Measurements from ENCODE around the gene DUSP5.

DUSP5 gene

DNA sequence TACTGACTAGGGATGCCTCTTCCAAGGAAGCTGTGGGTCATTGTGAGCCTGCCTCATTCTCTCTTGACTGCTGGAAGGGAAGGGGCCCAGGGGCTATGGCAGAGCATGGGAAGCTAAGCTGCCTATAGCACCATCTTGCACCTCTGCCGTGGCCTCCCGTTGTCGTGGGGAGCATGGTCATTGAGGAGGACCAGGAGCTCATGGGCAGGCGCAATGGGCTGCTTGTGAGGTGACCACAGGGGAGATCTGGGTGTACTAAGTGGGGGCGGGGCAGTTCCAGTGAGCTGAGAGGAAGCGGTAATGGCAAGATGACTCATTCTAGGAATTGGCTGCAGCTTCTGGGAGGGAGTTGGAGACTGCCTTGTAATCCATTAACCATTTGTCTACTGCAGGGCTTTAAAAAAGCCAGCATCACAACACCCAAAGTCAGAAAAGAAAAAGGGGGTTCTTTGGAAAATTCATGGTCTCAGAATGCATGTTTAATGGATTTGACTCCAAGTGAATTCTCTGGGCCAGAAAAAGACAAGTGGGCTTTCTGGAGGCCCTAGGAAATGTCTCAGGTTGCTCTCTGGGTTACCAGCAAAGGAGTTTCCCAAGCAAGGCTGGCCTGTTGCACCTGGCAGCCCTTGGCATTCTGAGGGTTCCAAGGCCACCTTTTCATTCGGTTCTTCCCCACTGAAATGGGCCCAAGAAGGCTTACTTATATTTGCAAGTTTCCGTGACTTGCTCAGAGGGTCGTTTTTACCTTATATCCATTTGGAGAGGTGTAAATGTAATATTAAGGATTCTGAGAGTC, 3.6 kb downstream of the DUSP5 start:
- DNase-seq, result peak; percentile 44

GRCh38 chr10:110502072-110502845, 4.6 kb downstream of the DUSP5 start:
- DNase-seq, result no peak

GRCh38 chr10:110502851-110503301, 5.2 kb downstream of the DUSP5 start:
- no peak for DNase-seq

DNA sequence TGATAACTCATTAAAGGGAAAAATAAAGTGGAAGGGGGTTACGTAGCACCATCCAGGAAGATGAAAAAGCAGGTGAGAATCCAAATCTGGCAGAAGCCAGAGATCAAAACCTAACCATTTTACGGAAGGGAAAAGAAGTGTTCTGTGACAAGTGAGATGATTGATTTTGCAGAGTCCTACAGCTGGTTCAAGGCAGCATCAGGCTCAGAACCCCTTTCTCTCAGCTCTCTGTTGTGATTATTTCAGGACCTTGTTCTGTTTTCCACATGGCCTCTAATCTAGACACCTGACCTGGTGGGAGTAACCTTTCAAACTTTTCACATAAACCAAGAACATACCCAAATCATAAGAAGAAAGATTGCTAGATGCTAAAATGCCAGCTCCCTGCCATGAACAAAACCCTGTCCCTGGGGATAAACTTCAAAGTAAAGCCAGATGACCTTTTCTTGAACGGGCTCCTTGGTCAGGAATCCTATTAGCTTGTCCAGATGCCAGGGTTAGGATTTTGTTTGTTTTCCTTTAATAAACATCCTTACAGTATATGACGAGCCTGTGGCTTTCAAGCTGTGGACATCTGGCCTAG, 5.9 kb downstream of the DUSP5 start:
- no peak for DNase-seq

DNA sequence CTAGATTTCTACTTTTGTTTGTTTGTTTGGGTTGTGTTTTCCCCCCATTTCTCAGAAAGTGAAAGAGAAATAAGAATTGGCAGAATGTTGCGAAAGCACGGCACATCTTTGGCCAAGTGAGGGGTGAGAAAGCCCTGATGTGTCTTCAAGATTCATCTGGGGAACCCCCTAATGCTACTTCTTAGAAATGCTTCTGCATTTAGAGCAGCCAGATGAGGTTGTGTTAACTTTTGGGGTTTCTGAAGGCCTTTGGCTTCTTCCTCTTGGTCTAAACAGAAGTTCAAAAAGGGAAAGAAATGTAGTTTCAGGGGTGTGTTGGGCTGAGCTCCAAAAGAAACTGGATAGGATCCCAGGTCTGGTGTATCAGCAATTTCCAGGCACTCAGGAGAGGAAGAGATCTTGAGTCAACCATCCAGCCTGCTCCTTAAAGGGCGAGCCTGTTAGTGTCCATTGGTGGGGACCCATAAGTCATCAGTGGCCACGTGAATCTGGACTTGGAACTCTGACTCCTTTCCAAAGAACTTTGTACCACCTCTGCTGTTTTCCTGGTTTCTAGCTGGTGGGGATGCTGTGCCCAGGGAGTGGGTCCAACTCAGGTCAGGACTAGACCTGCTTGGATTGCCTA, 6.5 kb downstream of the DUSP5 start:
- no peak for DNase-seq

GRCh38 chr10:110505130-110505770, 7.5 kb downstream of the DUSP5 start:
- DNase-seq, result no peak

- DNase-seq, result no peak
Observed at GRCh38 chr10:110506448-110506847, 8.7 kb downstream of the DUSP5 start.

DNA sequence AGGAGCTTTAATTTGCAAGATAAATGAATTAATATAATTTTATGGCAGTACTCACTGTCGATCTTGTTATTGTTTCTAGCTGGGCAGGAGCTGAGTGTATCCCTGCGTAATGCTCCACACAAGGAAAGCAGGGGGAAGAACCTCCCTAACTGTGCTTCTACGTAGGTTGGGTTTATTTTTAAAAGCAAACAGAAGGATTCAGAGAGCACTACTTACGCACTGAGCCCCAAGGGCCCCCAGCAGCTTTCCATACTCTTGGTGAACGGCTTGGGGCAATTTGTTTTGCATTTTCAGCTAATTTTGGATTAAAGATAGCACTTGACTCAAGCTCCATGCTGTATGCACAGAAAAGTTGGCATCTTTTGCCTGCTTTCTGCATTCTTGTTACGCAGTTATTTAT, 9.6 kb downstream of the DUSP5 start:
- DNase-seq, result no peak

GRCh38 chr10:110508159-110508788, 10.6 kb downstream of the DUSP5 start:
- no peak for DNase-seq

DNA sequence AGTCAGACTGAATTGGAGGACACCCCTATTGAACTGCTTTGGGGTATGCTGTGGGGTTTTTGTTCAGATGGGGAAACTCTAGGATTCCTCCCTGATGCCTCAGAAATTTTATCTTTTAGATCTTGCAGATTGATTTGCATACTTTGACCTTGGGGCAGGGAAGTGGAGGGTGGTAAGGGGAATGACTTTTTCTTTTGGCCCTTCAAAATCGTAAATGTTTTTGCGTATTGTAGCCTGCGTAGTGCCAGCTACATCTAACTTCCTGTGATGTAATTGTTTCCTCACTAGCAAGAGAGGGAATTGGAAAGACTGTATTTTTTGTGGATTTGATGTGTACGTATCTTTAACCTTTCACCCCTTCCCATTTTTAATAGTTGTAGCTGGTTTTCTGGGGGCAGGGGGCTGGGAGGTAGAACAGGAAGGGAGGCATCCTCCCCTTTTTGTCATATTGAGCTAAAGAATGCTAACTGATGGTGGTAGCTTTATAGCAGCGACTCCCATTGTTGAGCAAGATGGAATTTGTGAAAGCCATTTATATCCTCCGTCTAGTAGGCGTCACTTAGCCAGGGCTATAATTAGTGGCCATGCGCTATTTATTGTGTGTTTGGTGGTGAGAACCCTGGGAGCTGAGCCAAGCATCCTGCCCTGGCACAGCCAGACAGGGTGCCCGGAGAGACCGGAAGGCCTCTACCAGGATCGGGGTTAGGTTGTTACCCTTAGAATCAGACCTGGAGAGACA, 11.3 kb downstream of the DUSP5 start:
- DNase-seq, result no peak

DNA sequence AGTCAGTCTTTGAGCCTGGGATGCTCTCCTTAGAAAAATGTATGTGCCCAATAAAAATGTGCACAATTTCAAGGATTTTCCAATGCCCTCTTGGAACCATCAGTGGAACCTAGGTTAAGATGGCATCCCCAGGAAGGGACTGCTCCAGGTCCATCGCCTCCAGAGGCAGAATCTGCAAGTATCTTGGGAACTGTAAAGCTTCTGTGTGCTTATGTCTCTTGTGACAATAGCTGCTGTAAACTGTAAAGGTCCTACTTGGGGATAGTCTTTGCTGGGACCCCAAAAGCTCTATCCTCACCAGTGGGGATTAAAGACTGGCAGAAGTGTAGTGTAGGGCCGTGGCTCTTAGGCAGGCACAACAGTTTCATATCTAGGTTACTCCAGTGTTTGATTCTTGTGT, 11.9 kb downstream of the DUSP5 start:
- DNase-seq, result no peak

DNA sequence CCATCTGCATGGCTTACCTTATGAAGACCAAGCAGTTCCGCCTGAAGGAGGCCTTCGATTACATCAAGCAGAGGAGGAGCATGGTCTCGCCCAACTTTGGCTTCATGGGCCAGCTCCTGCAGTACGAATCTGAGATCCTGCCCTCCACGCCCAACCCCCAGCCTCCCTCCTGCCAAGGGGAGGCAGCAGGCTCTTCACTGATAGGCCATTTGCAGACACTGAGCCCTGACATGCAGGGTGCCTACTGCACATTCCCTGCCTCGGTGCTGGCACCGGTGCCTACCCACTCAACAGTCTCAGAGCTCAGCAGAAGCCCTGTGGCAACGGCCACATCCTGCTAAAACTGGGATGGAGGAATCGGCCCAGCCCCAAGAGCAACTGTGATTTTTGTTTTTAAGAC, 12.4 kb downstream of the DUSP5 start:
- DNase-seq, result no peak

DNA sequence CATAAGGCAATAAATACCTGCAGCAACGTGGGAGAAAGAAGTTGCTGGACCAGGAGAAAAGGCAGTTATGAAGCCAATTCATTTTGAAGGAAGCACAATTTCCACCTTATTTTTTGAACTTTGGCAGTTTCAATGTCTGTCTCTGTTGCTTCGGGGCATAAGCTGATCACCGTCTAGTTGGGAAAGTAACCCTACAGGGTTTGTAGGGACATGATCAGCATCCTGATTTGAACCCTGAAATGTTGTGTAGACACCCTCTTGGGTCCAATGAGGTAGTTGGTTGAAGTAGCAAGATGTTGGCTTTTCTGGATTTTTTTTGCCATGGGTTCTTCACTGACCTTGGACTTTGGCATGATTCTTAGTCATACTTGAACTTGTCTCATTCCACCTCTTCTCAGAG, 13.0 kb downstream of the DUSP5 start:
- DNase-seq, result no peak

DNA sequence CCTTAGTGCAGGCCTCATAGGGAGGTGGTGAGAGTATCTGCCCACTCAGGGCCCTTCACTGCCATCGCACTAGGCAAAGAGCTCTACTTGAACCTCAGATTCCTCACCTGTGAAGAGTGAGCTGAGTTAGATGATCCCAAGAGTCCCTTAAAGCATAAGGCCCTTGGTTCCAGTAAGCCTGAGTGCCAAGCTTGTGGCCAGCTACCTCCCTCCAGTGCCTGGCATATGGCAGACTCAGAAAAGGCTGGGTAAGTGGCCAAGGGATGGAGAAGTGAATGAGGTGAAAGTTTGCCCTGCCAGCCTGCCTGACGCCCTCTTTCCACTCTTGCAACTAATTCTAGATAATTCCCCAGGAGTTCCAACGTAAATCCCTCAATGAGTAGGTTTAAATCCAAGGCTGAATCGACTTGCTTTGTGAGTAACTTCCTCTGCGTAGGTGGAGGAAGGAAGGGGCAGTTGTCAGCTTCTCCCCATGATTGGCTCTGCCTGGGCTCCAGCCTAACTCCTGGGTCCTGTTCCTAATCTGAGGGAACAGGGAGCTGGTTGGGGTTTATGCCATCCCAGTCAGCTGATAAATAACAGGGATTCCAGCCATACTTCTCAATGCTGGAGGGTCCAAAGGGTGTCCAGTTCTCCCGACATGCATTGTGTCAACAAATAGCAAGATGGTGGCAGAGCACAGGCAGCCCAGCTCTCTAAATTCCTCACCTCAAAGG, 14.2 kb downstream of the DUSP5 start:
- no peak for DNase-seq

GRCh38 chr10:110512461-110513187, 14.9 kb downstream of the DUSP5 start:
- peak; percentile 41 for DNase-seq

- DNase-seq, result no peak
Observed at GRCh38 chr10:110513949-110514348, 16.2 kb downstream of the DUSP5 start.

DNA sequence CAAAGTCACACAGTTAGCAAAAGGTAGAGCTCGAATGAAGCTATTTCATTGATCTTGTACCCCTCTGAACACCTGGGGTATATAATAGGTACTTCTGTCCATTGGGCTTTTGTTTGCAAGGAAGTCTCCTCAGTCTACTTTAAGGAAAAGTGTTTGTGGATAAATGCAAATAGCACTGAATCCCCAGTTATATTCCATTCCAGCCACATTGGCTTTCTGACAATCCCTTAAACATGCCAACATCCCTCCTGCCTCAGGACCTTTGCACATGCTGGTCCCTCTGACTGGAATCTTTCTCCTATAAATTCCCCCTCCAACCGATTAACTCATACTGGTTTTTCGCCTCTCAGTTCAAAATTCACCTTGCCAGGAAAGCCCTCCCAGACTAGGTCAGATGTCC, 17.1 kb downstream of the DUSP5 start:
- DNase-seq, result no peak

GRCh38 chr10:110516815-110517492, 19.2 kb downstream of the DUSP5 start:
- no peak for DNase-seq

DNA sequence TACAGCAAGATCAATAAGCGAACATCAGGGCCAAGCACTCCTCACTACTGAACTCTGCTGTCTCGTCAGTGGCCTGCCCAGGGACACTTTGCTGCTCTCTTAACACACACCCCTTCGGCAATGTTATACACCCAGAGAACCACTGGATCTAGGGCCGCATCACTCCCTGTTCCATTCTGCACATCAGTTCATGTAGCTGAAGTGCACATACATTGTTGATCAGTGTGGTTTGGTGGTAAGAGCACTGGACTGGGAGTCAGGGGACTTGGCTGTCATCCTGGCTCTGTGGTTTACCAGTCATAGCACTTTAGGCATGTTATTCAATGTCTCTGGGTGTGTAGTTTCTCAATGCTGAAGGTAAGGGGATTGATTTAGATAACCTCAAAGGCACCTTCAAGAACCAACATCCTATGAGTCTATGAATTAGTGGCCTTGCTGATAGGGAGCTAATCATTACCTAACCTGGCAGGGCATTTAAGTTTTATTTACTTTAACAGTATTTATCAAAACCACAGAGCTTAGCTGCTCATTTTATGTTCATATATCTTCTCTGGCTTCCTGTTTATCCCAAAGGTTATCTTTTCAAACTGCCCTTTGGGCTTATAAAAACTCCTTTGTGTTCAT, 24.8 kb downstream of the DUSP5 start:
- no peak for DNase-seq

Data from stimulated activated CD4-positive, alpha-beta T cell treated with anti-CD3 and anti-CD28 coated beads, Interleukin-12 subunit alpha, Interleukin-12 subunit beta, amount 100 ng/mL, for 4 hours (primary cell).